Measurements from ENCODE around the gene NFIB. TPM values are rescaled to one million over a fixed set of nuclear protein-coding genes. Genes with fewer than 3 reads are reported as not detected.

Gene NFIB
- total RNA-seq, 1 donor from 2014 or later = 9.4 TPM

DNA sequence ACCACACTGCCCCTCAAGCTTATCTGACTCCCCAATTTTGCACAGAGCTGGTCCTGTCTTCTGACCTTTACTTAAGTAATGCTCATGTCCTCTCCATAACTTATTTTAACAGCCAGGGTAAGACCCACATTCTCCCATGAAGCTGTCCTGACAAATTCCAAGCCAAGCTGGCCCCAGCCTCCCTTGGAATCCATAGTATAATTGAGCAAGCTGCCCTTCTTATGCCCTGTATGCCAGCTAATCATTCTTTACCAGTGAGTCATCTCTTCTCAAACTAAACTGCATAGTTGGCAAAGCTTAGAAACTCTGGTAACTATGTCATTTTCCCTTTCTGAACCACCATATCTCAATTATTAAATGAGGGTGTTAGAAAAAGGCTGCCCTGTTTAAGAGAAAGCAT, 92.4 kb downstream of the NFIB start:
- H3K79me2 ChIP-seq (ENCODE audit: insufficient read depth, low read length) = peaks cover 57% of the 10 kb centered on the region
- no peaks in the 10 kb centered on the region for H3K9me3 Mint-ChIP-seq (ENCODE audit: unreplicated experiment)
- no peaks in the 10 kb centered on the region for H3K27me3 Mint-ChIP-seq (ENCODE audit: low read depth, unreplicated experiment)
- peaks cover 3% of the 10 kb centered on the region for H4K20me1 ChIP-seq (ENCODE audit: insufficient read depth, low read length)
- H3K4me3 Mint-ChIP-seq (ENCODE audit: unreplicated experiment) = no peak overlapping the region
- peak; percentile 81 for DNase-seq (ENCODE audit: low read depth)
- H3K4me1 ChIP-seq (ENCODE audit: insufficient read depth, low read length) = peaks cover 26% of the 10 kb centered on the region
- H3K27me3 ChIP-seq (ENCODE audit: insufficient read depth, low read length) = no peaks in the 10 kb centered on the region
- no peaks in the 10 kb centered on the region for H3K9me3 ChIP-seq (ENCODE audit: insufficient read depth, low read depth, low read length)
- H3K36me3 Mint-ChIP-seq (ENCODE audit: low read depth, unreplicated experiment) = no peaks in the 10 kb centered on the region
- TF ChIP-seq EZH2 (IDR thresholded peaks at IDR 0.05; ENCODE audit: insufficient read depth, low read length) = no peak
- TF ChIP-seq, protein P1, sequence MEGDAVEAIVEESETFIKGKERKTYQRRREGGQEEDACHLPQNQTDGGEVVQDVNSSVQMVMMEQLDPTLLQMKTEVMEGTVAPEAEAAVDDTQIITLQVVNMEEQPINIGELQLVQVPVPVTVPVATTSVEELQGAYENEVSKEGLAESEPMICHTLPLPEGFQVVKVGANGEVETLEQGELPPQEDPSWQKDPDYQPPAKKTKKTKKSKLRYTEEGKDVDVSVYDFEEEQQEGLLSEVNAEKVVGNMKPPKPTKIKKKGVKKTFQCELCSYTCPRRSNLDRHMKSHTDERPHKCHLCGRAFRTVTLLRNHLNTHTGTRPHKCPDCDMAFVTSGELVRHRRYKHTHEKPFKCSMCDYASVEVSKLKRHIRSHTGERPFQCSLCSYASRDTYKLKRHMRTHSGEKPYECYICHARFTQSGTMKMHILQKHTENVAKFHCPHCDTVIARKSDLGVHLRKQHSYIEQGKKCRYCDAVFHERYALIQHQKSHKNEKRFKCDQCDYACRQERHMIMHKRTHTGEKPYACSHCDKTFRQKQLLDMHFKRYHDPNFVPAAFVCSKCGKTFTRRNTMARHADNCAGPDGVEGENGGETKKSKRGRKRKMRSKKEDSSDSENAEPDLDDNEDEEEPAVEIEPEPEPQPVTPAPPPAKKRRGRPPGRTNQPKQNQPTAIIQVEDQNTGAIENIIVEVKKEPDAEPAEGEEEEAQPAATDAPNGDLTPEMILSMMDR (IDR thresholded peaks at IDR 0.05; ENCODE audit: insufficient read depth, low read depth, low read length) = no peak
- no peak overlapping the region for H3K4me3 ChIP-seq (ENCODE audit: insufficient read depth, low read depth, low read length)
- H3K9ac ChIP-seq (ENCODE audit: low read length) = no peak overlapping the region
- peak overlapping the region; percentile 12 for H3K27ac ChIP-seq (ENCODE audit: low read depth, low read length)
- peaks cover 20% of the 10 kb centered on the region for H3K4me1 Mint-ChIP-seq (ENCODE audit: low read depth, unreplicated experiment)
- no peak overlapping the region for H2AFZ ChIP-seq (ENCODE audit: low read depth, low read length)
- H3K27ac Mint-ChIP-seq (ENCODE audit: unreplicated experiment) = peak overlapping the region; percentile 70
- peak; percentile 73 for FAIRE-seq
- no peaks in the 10 kb centered on the region for H3K36me3 ChIP-seq (ENCODE audit: insufficient read depth, low read length)
- H3K4me2 ChIP-seq (ENCODE audit: low read length) = peak overlapping the region; percentile 54

- Histone ChIP-seq H2AFZ (ENCODE audit: low read depth, low read length) (no peak overlapping the region), H3K9ac (ENCODE audit: low read length) (no peak overlapping the region), H3K9me3 (ENCODE audit: insufficient read depth, low read depth, low read length) (no peaks in the 10 kb centered on the region), H3K4me1 (ENCODE audit: insufficient read depth, low read length) (peaks cover 26% of the 10 kb centered on the region), H3K36me3 (ENCODE audit: insufficient read depth, low read length) (no peaks in the 10 kb centered on the region), H3K4me3 (ENCODE audit: insufficient read depth, low read depth, low read length) (no peak overlapping the region), H3K27me3 (ENCODE audit: insufficient read depth, low read length) (no peaks in the 10 kb centered on the region), H4K20me1 (ENCODE audit: insufficient read depth, low read length) (peaks cover 3% of the 10 kb centered on the region), H3K4me2 (ENCODE audit: low read length) (peak overlapping the region; percentile 54), H3K79me2 (ENCODE audit: insufficient read depth, low read length) (peaks cover 61% of the 10 kb centered on the region), H3K27ac (ENCODE audit: low read depth, low read length) (peak overlapping the region; percentile 48)
- DNase-seq (ENCODE audit: low read depth) (peak; percentile 57), FAIRE-seq (peak; percentile 63)
- TF ChIP-seq EZH2 (IDR thresholded peaks at IDR 0.05; ENCODE audit: insufficient read depth, low read length) = no peak
- TF ChIP-seq, protein P1 (IDR thresholded peaks at IDR 0.05; ENCODE audit: insufficient read depth, low read depth, low read length) = no peak
- Mint-ChIP-seq H3K27me3 (ENCODE audit: low read depth, unreplicated experiment) (no peaks in the 10 kb centered on the region), H3K9me3 (ENCODE audit: unreplicated experiment) (no peaks in the 10 kb centered on the region), H3K4me3 (ENCODE audit: unreplicated experiment) (no peak overlapping the region), H3K36me3 (ENCODE audit: low read depth, unreplicated experiment) (no peaks in the 10 kb centered on the region), H3K4me1 (ENCODE audit: low read depth, unreplicated experiment) (peaks cover 20% of the 10 kb centered on the region), H3K27ac (ENCODE audit: unreplicated experiment) (no peak overlapping the region)
Measured at GRCh38 chr9:14221119-14221518, 92.8 kb downstream of the NFIB start.

GRCh38 chr9:14220256-14220655, 93.7 kb downstream of the NFIB start:
- Histone ChIP-seq H2AFZ (ENCODE audit: low read depth, low read length) (no peak overlapping the region), H3K4me1 (ENCODE audit: insufficient read depth, low read length) (peaks cover 30% of the 10 kb centered on the region), H3K4me3 (ENCODE audit: insufficient read depth, low read depth, low read length) (no peak overlapping the region), H3K27me3 (ENCODE audit: insufficient read depth, low read length) (no peaks in the 10 kb centered on the region), H3K9me3 (ENCODE audit: insufficient read depth, low read depth, low read length) (no peaks in the 10 kb centered on the region), H3K27ac (ENCODE audit: low read depth, low read length) (peak overlapping the region; percentile 48), H3K9ac (ENCODE audit: low read length) (no peak overlapping the region), H3K4me2 (ENCODE audit: low read length) (peak overlapping the region; percentile 54), H4K20me1 (ENCODE audit: insufficient read depth, low read length) (peaks cover 3% of the 10 kb centered on the region), H3K79me2 (ENCODE audit: insufficient read depth, low read length) (peaks cover 63% of the 10 kb centered on the region), H3K36me3 (ENCODE audit: insufficient read depth, low read length) (no peaks in the 10 kb centered on the region)
- H3K4me3 Mint-ChIP-seq (ENCODE audit: unreplicated experiment) = no peak overlapping the region
- TF ChIP-seq EZH2 (IDR thresholded peaks at IDR 0.05; ENCODE audit: insufficient read depth, low read length) = no peak
- TF ChIP-seq, protein P1 (IDR thresholded peaks at IDR 0.05; ENCODE audit: insufficient read depth, low read depth, low read length) = no peak
- H3K27me3 Mint-ChIP-seq (ENCODE audit: low read depth, unreplicated experiment) = no peaks in the 10 kb centered on the region
- DNase-seq (ENCODE audit: low read depth) (no peak), FAIRE-seq (no peak)
- no peaks in the 10 kb centered on the region for H3K36me3 Mint-ChIP-seq (ENCODE audit: low read depth, unreplicated experiment)
- H3K4me1 Mint-ChIP-seq (ENCODE audit: low read depth, unreplicated experiment) = peaks cover 24% of the 10 kb centered on the region
- no peaks in the 10 kb centered on the region for H3K9me3 Mint-ChIP-seq (ENCODE audit: unreplicated experiment)
- peak overlapping the region; percentile 10 for H3K27ac Mint-ChIP-seq (ENCODE audit: unreplicated experiment)
